Parathyroid adenoma (tissue), 2 donors: ENCODE measurements around the gene GSK3A.
A peak's percentile ranks its signal among the peaks of the same experiment; 100 is the strongest.

Experiments
- H2AFZ ChIP-seq: fragments of 300-600 bp; sonication (generic); one replicate; pipeline ENCODE4 v1.7.0; 2017; ENCODE audit warnings: antibody characterized with exemption, mild to moderate bottlenecking
- H3K27ac ChIP-seq: fragments of 300-600 bp; sonication (generic); one replicate; pipeline ENCODE4 v1.7.0; 2017
- H3K27me3 ChIP-seq: fragments of 300-600 bp; sonication (generic); one replicate; pipeline ENCODE4 v1.7.0; 2017; ENCODE audit warnings: low read length; ENCODE audit not compliant: control insufficient read depth, insufficient read depth
- H3K36me3 ChIP-seq: fragments of 300-600 bp; sonication (generic); one replicate; pipeline ENCODE4 v1.7.0; 2017; ENCODE audit warnings: low read length; ENCODE audit not compliant: control insufficient read depth, insufficient read depth
- H3K4me1 ChIP-seq: fragments of 300-600 bp; sonication (generic); one replicate; pipeline ENCODE4 v1.7.0; 2017; ENCODE audit warnings: control low read depth
- H3K4me2 ChIP-seq: fragments of 300-600 bp; sonication (generic); one replicate; pipeline ENCODE4 v1.7.0; 2017; ENCODE audit warnings: low read length
- H3K4me3 ChIP-seq: fragments of 300-600 bp; sonication (generic); one replicate; pipeline ENCODE4 v1.7.0; 2017; ENCODE audit warnings: low read depth, low read length
- H3K79me2 ChIP-seq: fragments of 300-600 bp; sonication (generic); one replicate; pipeline ENCODE4 v1.7.0; 2017; ENCODE audit warnings: control low read depth
- H3K9ac ChIP-seq: fragments of 300-600 bp; sonication (generic); one replicate; pipeline ENCODE4 v1.7.0; 2017; ENCODE audit warnings: mild to moderate bottlenecking
- H3K9me3 ChIP-seq: fragments of 300-600 bp; sonication (generic); one replicate; pipeline ENCODE4 v1.7.0; 2017; ENCODE audit warnings: low read length; ENCODE audit not compliant: control insufficient read depth
- TF ChIP-seq, protein P1 (sequence below): fragments of 300-600 bp; sonication (generic); IDR thresholded peaks from one replicate; pipeline ENCODE4 v1.7.0; 2017; ENCODE audit warnings: antibody characterized with exemption, mild to moderate bottlenecking
- donor health status: primary hyperparathyroidism.

The GSK3A gene

GRCh38 chr19:42219812-42220750 is 22.3 kb downstream of the GSK3A start, which contains the start of gene ZNF526:
Gene ZNF526 (plus strand): TSS chr19:42220312. CDS start chr19:42224404, 4,092 bp downstream.
- H3K9me3 ChIP-seq = no peaks in the 10 kb centered on the region
- H3K27ac ChIP-seq = peak within 1 kb of the TSS; percentile 72
- TF ChIP-seq, protein P1, sequence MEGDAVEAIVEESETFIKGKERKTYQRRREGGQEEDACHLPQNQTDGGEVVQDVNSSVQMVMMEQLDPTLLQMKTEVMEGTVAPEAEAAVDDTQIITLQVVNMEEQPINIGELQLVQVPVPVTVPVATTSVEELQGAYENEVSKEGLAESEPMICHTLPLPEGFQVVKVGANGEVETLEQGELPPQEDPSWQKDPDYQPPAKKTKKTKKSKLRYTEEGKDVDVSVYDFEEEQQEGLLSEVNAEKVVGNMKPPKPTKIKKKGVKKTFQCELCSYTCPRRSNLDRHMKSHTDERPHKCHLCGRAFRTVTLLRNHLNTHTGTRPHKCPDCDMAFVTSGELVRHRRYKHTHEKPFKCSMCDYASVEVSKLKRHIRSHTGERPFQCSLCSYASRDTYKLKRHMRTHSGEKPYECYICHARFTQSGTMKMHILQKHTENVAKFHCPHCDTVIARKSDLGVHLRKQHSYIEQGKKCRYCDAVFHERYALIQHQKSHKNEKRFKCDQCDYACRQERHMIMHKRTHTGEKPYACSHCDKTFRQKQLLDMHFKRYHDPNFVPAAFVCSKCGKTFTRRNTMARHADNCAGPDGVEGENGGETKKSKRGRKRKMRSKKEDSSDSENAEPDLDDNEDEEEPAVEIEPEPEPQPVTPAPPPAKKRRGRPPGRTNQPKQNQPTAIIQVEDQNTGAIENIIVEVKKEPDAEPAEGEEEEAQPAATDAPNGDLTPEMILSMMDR = no peak
- H3K4me1 ChIP-seq = peaks cover 22% of the 10 kb centered on the region
- peak within 1 kb of the TSS; percentile 83 for H2AFZ ChIP-seq
- H3K9ac ChIP-seq = peak within 1 kb of the TSS; percentile 24
- peaks cover 63% of the 10 kb centered on the region for H3K79me2 ChIP-seq
- peak within 1 kb of the TSS; percentile 99 for H3K4me3 ChIP-seq
- H3K36me3 ChIP-seq = no peaks in the 10 kb centered on the region
- no peaks in the 10 kb centered on the region for H3K27me3 ChIP-seq
- H3K4me2 ChIP-seq = peak within 1 kb of the TSS; percentile 80

DNA sequence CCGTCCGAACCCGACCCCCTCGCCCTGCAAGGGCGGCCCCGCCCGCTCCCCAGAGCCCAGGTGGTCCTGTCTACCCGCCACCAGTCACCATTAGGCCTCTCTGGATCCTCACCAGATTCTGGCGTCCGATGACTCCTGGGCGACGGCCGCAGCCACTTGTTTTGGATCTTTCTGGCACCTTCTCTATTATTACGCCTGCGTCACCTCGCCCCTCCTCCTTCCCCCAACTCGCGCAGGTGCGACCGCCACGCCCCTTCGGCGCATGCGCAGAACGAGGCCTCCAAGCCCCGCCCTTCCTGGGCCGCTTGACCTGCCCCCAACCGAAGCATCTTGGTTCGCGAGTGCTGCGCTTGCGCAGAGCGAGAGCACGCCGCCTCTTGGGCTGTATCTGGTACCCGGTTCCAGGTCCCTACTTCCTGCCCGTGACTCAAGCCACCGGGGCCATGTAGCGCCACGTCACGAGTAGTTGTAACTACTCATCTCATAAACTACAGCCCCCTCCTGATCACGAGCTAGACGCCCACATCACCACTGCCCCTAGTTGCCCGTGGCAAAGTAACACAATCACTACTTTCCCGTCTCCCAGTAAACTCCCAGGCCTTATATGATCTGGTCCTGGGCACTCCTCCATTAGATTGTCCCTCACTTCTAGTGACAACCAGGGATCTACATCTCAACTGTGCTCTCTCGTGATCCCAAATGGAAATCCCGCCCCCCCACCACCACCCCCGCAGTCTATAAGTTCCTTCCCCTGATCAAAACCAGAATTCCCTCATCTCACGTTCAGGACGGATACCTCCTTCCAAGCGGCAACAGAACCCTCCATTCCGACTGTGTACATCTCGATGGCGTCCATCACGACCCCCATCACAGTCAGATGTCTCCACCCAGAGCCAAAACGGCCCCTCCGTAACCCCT is 24.6 kb downstream of the GSK3A start, which contains the start of gene DEDD2:
TSS of gene DEDD2 (minus strand) at position 158 of the 918 bp plus-strand sequence. CDS start 670 bp downstream, outside the sequence.
- Histone ChIP-seq H3K79me2 (peaks cover 81% of the 10 kb centered on the region), H3K4me1 (peaks cover 27% of the 10 kb centered on the region), H3K27ac (peak within 1 kb of the TSS; percentile 74), H3K36me3 (no peaks in the 10 kb centered on the region), H3K4me2 (peak within 1 kb of the TSS; percentile 82), H2AFZ (peak within 1 kb of the TSS; percentile 62), H3K4me3 (peak within 1 kb of the TSS; percentile 82), H3K9me3 (no peaks in the 10 kb centered on the region), H3K27me3 (no peaks in the 10 kb centered on the region), H3K9ac (peak within 1 kb of the TSS; percentile 40)
- TF ChIP-seq, protein P1 = no peak

DNA sequence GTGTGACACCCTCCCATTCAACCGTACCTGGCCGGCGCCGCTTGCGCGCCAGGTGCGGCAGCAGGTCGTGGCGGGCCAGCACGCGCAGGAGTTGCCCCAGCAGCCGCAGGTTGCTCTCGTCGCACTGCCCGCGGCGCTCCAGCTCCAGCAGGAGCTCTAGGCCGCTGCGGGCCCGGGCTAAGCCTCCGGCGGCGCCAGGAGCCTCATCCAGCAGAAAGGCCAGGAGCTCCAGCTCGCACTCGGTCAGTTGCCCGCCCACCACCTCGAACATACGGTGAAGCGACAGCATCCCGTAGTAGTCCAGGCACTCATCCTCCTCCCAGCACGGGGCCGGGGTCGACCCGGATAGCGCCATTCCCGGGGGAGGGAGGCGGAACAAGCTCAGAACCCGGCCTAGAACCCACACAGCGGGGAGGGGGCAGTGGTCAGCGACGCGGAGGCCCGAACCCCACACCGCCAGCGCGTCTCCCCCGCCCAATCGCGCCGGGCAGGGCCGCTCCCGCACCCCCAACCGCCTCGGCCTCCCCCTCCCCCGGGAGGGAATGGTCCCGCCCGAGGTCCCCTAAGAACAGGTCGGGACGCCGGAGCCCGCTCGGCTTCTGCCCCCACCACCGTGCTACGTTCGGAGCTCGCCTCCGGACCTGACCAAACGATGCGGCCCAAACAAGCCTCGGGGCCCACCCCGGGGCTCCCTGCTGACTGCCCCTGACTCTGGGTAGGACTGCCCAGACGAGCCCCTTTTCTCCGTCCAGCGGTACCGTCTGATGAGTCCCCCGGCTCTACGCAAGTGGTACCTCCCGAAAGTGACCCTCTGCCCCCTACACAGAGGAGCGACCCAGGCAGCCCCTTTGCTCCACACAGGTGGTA is 25.5 kb downstream of the GSK3A start:
- peaks cover 82% of the 10 kb centered on the region for H3K79me2 ChIP-seq
- peak overlapping the region; percentile 82 for H3K4me2 ChIP-seq
- TF ChIP-seq, protein P1 = no peak
- H3K9ac ChIP-seq = peak overlapping the region; percentile 40
- H2AFZ ChIP-seq = peak overlapping the region; percentile 62
- peak overlapping the region; percentile 82 for H3K4me3 ChIP-seq
- H3K9me3 ChIP-seq = no peaks in the 10 kb centered on the region
- peak overlapping the region; percentile 74 for H3K27ac ChIP-seq
- peaks cover 27% of the 10 kb centered on the region for H3K4me1 ChIP-seq
- no peaks in the 10 kb centered on the region for H3K36me3 ChIP-seq
- H3K27me3 ChIP-seq = no peaks in the 10 kb centered on the region

- no peak overlapping the region for H3K27ac ChIP-seq
- H3K79me2 ChIP-seq = peaks cover 82% of the 10 kb centered on the region
- H3K4me2 ChIP-seq = no peak overlapping the region
- TF ChIP-seq, protein P1 = no peak
- H2AFZ ChIP-seq = no peak overlapping the region
- H3K9ac ChIP-seq = no peak overlapping the region
- no peaks in the 10 kb centered on the region for H3K27me3 ChIP-seq
- H3K9me3 ChIP-seq = no peaks in the 10 kb centered on the region
- H3K4me3 ChIP-seq = no peak overlapping the region
- peaks cover 24% of the 10 kb centered on the region for H3K4me1 ChIP-seq
- H3K36me3 ChIP-seq = no peaks in the 10 kb centered on the region
Observed at GRCh38 chr19:42214810-42215485, 27.5 kb downstream of the GSK3A start.
